Measurements from ENCODE around the gene PLBD1. TPM values are rescaled to one million over a fixed set of nuclear protein-coding genes. Genes with fewer than 3 reads are reported as not detected.

PLBD1 gene
- polyA plus RNA-seq = 1.4 TPM

- peaks cover 5% of the 10 kb centered on the region for H3K27me3 Mint-ChIP-seq
- H3K9me3 Mint-ChIP-seq = no peaks in the 10 kb centered on the region
- H3K4me3 Mint-ChIP-seq = peak within 1 kb of the TSS; percentile 46 to 80 (median 69)
- H3K4me1 Mint-ChIP-seq = peaks cover 0 to 5% (median 4%) of the 10 kb centered on the region in 3 donors
- no peaks in the 10 kb centered on the region for H3K36me3 Mint-ChIP-seq
- peak within 1 kb of the TSS in 1 of 3 donors; percentile 14 for H3K27ac Mint-ChIP-seq
Observed at GRCh38 chr12:14567351-14568162, at the start of gene PLBD1. TSS of gene PLBD1 (minus strand) at chr12:14567883. CDS start at chr12:14567696, 187 bp downstream.

GRCh38 chr12:14614704-14615121 is 47.0 kb upstream of the PLBD1 start:
- peak overlapping the region; percentile 54 to 87 (median 82) for H3K4me3 Mint-ChIP-seq
- no peaks in the 10 kb centered on the region for H3K36me3 Mint-ChIP-seq
- peaks cover 0 to 7% (median 5%) of the 10 kb centered on the region in 3 donors for H3K9me3 Mint-ChIP-seq
- H3K27me3 Mint-ChIP-seq = peaks cover 1% of the 10 kb centered on the region
- peaks cover 24 to 36% (median 28%) of the 10 kb centered on the region in 3 donors for H3K4me1 Mint-ChIP-seq
- peak overlapping the region; percentile 74 to 98 (median 88) for H3K27ac Mint-ChIP-seq

- Mint-ChIP-seq H3K36me3 (peaks cover 2% of the 10 kb centered on the region), H3K4me1 (peaks cover 16 to 27% (median 21%) of the 10 kb centered on the region in 3 donors), H3K27me3 (peaks cover 1% of the 10 kb centered on the region), H3K9me3 (peaks cover 2 to 7% (median 6%) of the 10 kb centered on the region in 3 donors), H3K4me3 (peak overlapping the region; percentile 63 to 87 (median 82)), H3K27ac (peak overlapping the region; percentile 74 to 98 (median 88))
Observed at GRCh38 chr12:14613718-14614117, 46.0 kb upstream of the PLBD1 start.

GRCh38 chr12:14612898-14613445 is 45.3 kb upstream of the PLBD1 start:
- Mint-ChIP-seq H3K4me3 (peak overlapping the region in 3 of 4 donors; percentile 63 to 87 (median 78)), H3K36me3 (peaks cover 3% of the 10 kb centered on the region), H3K27ac (peak overlapping the region; percentile 74 to 98 (median 88)), H3K9me3 (peaks cover 5 to 12% (median 7%) of the 10 kb centered on the region in 3 donors), H3K4me1 (peaks cover 16 to 25% (median 20%) of the 10 kb centered on the region in 3 donors), H3K27me3 (peaks cover 1% of the 10 kb centered on the region)

GRCh38 chr12:14612250-14612649 is 44.6 kb upstream of the PLBD1 start:
- H3K9me3 Mint-ChIP-seq = peaks cover 6 to 20% (median 14%) of the 10 kb centered on the region in 3 donors
- H3K36me3 Mint-ChIP-seq = peaks cover 3% of the 10 kb centered on the region

GRCh38 chr12:14611640-14612203 is 44.0 kb upstream of the PLBD1 start:
- Mint-ChIP-seq H3K27me3 (peaks cover 1% of the 10 kb centered on the region), H3K36me3 (peaks cover 3% of the 10 kb centered on the region), H3K27ac (no peak overlapping the region), H3K4me1 (peaks cover 16 to 25% (median 20%) of the 10 kb centered on the region in 3 donors), H3K4me3 (no peak overlapping the region), H3K9me3 (peaks cover 6 to 22% (median 17%) of the 10 kb centered on the region in 3 donors)

More at GRCh38 chr12:14612250-14612649, 44.6 kb upstream of the PLBD1 start:
- Mint-ChIP-seq H3K27me3 (peaks cover 1% of the 10 kb centered on the region), H3K27ac (no peak overlapping the region), H3K4me1 (peaks cover 16 to 25% (median 20%) of the 10 kb centered on the region in 3 donors), H3K4me3 (no peak overlapping the region)

GRCh38 chr12:14607568-14607967 is 39.9 kb upstream of the PLBD1 start:
- Mint-ChIP-seq H3K27me3 (no peaks in the 10 kb centered on the region), H3K36me3 (peaks cover 4% of the 10 kb centered on the region), H3K4me1 (peaks cover 0 to 2% (median 0%) of the 10 kb centered on the region in 3 donors), H3K27ac (no peak overlapping the region), H3K4me3 (no peak overlapping the region), H3K9me3 (peaks cover 10 to 35% (median 31%) of the 10 kb centered on the region in 3 donors)

GRCh38 chr12:14605401-14605989 is 37.8 kb upstream of the PLBD1 start:
- Mint-ChIP-seq H3K9me3 (peaks cover 10 to 30% (median 27%) of the 10 kb centered on the region in 3 donors), H3K36me3 (peaks cover 4% of the 10 kb centered on the region), H3K27me3 (no peaks in the 10 kb centered on the region)

GRCh38 chr12:14601692-14602478 is 34.2 kb upstream of the PLBD1 start:
- Mint-ChIP-seq H3K27ac (no peak overlapping the region), H3K4me3 (no peak overlapping the region), H3K9me3 (peaks cover 5 to 35% (median 17%) of the 10 kb centered on the region in 3 donors), H3K27me3 (no peaks in the 10 kb centered on the region), H3K4me1 (peaks cover 0 to 6% (median 1%) of the 10 kb centered on the region in 3 donors), H3K36me3 (peaks cover 4% of the 10 kb centered on the region)

More at GRCh38 chr12:14605401-14605989, 37.8 kb upstream of the PLBD1 start:
- Mint-ChIP-seq H3K4me1 (peaks cover 0 to 6% (median 1%) of the 10 kb centered on the region in 3 donors), H3K4me3 (no peak overlapping the region), H3K27ac (no peak overlapping the region)

- H3K27ac Mint-ChIP-seq = no peak overlapping the region
- peaks cover 0 to 4% (median 1%) of the 10 kb centered on the region in 3 donors for H3K4me1 Mint-ChIP-seq
- H3K36me3 Mint-ChIP-seq = peaks cover 5% of the 10 kb centered on the region
- peaks cover 2 to 23% (median 4%) of the 10 kb centered on the region in 3 donors for H3K9me3 Mint-ChIP-seq
- H3K27me3 Mint-ChIP-seq = no peaks in the 10 kb centered on the region
- H3K4me3 Mint-ChIP-seq = no peak overlapping the region
Observed at GRCh38 chr12:14597480-14597879, 29.8 kb upstream of the PLBD1 start.

GRCh38 chr12:14591719-14592118 is 24.0 kb upstream of the PLBD1 start:
- Mint-ChIP-seq H3K36me3 (peaks cover 4% of the 10 kb centered on the region), H3K4me3 (no peak overlapping the region), H3K27ac (no peak overlapping the region), H3K4me1 (peaks cover 0 to 1% (median 0%) of the 10 kb centered on the region in 3 donors), H3K27me3 (no peaks in the 10 kb centered on the region), H3K9me3 (peaks cover 0 to 3% (median 3%) of the 10 kb centered on the region in 3 donors)

GRCh38 chr12:14589169-14590004 is 21.7 kb upstream of the PLBD1 start:
- Mint-ChIP-seq H3K9me3 (no peaks in the 10 kb centered on the region), H3K27ac (no peak overlapping the region), H3K36me3 (peaks cover 2% of the 10 kb centered on the region), H3K4me1 (peaks cover 0 to 1% (median 0%) of the 10 kb centered on the region in 3 donors), H3K27me3 (no peaks in the 10 kb centered on the region), H3K4me3 (no peak overlapping the region)

GRCh38 chr12:14588571-14588970 is 20.9 kb upstream of the PLBD1 start:
- Mint-ChIP-seq H3K4me1 (peaks cover 0 to 1% (median 0%) of the 10 kb centered on the region in 3 donors), H3K27ac (no peak overlapping the region), H3K27me3 (no peaks in the 10 kb centered on the region), H3K36me3 (peaks cover 2% of the 10 kb centered on the region), H3K9me3 (no peaks in the 10 kb centered on the region), H3K4me3 (no peak overlapping the region)
